GM19238 (cell line): ENCODE data around the gene PLAC8.
"Not testable (repeated sequence)": the region's sequence is repeated elsewhere in the genome, so short reads cannot be mapped to it uniquely, and the experiment has no call there.

Source experiments
- DNase-seq: peaks from one replicate; pipeline ENCODE4 v3.0.0; 2011; ENCODE audit warnings: low spot score; ENCODE audit not compliant: insufficient read length

The PLAC8 gene

DNA sequence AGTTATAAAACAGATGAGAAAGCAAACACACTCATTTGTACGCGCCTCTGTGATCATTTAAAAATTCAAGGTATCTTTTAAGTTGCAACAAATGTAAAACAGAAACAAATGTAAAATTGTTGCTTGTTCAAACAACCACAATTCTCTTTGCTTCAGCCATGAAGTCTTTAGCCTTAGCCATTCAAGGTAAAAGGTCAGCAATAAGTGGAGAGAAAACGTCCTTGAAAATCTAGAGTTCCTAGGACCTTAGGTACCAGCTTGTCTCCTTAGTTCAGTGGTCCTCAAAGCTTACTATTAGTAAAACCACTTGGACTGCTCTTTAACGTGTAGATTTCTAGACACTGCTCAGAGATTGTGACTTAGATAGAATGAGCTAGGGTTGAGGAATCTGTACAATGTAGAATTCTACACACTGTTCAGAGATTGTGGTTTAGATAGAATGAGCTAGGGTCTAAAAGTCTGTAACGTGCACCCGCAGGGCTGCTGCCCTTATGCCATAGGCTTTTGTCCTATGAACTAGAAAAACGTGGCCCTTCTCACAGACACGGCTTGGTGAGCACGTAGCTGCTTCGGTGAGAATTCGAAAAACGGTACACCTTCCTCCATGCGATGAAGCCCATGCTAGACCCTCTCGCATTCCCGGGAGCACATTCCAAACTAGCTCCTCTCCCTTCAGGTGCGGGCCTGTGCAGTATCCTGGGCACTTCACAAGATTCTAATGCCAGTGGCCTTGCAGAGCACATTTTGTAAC is 1.7 kb downstream of the PLAC8 start:
- no peak for DNase-seq

DNA sequence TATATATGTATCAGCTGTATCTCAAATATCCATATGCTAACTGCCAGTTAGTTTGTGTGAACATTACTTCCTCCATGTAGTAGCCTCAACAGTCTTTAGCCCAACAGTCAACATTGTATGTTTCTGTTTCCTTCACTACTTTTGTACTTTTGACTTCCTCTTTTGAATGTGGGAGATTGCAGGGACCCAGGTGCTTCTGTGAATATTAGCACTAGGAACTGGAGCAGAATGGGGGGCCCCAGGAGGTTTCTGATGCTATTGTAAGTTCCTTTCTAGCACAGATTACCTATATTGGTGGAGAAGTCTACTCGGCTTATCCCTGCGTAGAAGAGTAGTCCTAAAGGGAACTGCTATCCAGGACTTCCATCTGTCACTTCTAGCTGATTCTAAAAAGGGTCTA is 2.3 kb downstream of the PLAC8 start:
- DNase-seq, result no peak

DNA sequence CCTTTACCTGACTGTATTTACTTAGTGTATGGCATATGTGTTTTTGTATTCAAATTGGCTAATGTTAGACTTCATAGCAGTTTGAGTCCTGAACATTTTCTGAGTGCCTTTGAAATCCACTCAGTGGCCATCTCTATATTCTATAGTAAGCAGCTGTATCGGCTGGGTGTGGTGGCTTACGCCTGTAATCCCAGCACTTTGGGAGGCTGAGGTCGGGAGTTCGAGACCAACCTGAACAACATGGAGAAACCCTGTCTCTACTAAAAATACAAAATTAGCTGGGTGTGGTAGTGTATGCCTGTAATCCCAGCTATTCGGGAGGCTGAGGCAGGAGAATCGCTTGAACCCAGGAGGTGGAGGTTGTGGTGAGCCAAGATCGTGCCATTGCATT is 2.8 kb downstream of the PLAC8 start:
- not testable (repeated sequence) for DNase-seq

DNA sequence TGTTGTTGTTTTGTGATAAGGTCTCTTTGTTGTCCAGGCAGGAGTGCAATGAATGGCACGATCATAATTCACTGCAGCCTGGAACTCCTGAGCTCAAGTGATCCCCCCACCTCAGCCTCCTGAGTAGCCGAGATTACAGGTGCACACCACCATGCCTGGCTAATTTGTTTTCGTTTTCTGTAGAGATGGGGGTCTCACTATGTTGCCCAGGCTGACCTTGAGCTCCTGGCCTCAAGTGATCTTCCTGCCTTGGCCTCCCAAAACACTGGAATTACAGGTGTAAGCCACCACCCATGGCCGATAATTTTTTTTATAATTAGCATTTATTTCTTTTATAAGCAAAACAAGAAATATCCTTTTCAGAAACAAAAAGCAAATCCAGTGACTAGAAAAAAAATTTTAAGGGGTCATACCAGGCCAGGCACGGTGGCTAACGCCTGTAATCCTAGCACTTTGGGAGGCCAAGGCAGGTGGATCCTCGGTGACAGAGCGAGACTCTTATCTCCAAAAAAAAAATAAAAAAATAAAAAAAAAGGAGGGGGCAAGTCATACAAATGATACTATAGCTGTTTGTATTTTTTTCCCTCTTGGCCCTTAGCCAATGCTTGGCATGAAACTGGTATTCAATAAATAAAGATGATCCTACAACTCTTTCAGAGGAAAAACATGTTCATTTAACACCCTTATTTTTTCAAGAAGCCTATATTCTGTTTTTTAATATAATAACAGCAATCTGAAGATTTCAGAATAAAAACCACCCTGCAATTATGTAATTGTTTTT is 3.4 kb downstream of the PLAC8 start:
- no peak for DNase-seq

DNA sequence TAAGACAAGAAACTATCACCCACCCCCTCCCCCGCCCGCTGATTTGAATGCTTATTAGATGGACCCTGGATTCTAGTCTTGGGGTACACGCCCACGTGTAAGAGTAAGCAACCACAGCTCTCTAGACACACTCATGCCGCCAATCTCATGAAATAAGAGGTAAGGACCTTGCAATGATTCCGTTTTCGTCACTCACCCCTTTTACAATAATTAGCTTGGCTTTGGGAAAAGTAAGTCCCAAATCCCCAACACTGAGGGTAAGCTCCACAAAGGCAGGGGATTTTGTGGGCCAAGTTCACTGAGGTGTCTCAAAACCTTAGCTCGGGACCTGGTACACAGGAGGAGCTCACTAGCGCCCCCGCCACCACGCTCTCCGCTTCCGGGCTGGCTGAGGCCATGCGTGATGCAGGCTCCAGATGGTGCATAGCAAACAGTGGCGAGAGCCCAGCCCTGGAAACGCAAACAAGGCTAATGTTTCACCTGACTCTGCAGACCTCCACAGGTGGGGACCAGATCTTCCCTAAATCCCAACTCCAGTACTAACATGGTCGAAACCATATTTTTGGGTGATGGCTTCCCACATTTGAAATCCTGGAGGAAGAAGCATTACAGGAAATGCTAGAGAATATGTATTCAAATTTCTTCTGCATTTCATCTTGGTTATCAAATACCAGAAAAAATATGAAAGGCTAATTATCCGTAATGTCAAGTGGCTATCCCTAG is 4.1 kb downstream of the PLAC8 start:
- peak; percentile 55 for DNase-seq

DNA sequence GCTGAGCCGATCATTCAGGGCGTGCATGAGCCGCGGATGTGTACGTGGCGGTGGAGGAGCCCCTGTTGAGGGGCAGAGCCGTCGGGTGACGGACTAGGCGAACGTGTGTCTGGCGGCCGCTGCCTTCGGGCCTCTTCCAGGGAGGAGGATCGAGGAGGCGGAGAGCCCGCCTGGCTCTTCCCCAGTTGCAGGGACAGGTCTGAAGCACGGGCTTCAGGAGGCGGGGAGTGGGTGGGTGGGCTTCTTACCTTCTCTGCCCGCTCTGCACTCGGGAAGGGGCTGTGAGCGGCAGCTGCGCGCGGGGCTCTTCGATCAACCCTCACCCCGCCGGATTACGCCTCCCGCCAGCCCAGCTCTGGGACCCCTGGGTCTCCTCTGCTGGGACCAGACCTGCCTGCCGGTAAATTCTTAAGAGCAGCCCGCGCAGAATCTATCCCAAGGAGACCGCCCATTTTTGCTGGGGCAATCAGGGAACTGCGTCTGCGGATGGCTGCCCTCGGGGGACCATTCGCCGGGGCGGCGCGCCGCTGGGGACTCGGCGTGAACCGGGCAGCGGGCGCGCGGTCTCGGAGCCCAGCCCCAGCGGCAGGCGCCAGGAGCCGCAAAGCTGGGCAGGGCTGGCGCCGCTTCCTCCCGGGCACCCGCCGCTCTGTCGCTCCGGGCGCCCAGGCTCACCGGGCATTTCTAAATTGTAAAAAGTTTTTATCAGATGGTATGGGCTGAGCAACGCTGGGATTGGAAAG is 4.9 kb downstream of the PLAC8 start:
- no peak for DNase-seq

DNA sequence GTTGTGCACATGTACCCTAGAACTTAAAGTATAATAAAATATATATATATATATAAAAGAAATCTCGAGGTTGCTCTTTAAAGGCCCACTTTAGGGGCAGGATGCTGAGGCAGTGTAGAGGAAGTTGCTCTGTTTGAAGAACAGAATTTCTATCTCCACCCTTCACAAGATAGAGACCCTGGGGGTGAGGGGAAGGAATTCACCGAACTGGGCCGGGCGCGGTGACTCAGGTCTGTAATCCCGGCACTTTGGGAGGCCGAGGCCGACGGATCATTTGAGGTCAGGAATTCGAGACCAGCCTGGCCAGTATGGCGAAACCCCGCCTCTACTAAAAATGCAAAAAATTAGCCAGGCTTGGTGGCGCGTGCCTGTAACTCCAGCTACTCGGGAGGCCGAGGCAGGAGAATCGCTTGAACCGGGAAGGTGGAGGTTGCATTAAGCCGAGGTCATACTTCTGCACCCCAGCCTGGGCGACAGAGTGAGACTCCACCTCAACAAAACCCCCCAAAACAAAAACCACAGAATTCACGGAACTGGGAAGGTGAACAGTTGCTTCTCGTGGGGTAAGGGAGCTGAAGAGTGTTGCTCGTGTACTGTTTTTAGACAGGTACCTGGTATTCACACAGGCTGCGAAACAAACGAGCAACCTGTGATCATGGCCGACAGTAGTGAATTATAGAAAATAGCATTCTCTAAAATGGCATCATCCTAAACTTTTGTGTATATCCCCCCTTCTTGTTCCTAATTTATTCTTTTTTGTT is 6.2 kb downstream of the PLAC8 start:
- DNase-seq, result no peak

DNA sequence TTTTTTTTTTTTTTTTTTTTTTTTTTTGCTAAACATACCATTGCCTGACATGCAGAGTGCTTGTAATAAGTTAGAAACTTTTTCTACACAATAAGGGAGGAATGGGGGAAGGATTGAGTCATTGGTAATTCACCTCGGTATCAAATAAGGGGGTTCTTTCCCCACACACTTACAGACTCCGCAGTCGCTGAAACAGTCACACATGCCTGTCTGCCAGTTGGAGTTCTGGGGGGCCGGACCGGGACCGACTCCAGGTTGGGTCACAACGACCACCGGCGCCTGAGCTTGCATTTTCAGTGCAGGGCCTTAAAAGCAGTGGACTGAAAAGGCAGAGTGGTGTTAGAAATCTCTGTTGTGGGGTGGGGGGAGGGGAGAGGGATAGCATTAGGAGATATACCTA is 6.9 kb downstream of the PLAC8 start:
- no peak for DNase-seq

DNA sequence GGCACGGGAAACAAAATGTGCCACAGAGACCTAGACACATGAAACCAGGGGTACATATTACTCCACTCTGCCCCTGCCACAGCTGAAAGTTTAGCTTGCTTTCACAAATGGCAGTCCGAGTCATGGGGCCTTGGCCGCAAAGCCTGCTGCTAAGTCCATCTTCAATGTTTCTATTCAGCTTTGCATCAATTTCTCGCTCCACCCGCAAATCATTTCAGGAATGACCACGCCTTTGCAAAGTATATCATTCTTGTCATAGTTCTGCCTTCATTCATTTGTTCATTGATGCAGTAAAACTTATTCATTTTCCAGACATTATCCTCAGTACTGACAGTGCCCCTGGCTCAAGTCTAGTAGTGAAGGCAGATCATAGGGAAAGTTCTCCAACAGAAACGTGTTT is 9.5 kb downstream of the PLAC8 start:
- no peak for DNase-seq

DNA sequence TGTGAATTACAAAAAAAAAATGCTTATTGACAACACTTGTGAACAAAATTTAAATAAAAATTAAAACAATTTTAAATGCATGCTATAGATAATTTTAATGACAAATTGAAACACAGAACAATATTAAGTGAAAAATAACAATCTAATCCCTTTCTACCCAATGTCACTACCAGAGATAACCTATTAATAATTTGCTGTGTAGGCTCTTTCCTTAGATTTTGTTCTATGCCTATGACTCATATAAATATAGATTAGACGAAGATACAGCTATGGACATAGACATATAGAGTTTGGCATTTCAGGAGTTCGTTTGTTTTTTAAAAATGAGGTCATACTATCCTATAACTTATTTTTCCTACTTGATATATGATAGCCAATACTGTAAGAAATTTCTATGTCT is 18.1 kb downstream of the PLAC8 start:
- no peak for DNase-seq

DNA sequence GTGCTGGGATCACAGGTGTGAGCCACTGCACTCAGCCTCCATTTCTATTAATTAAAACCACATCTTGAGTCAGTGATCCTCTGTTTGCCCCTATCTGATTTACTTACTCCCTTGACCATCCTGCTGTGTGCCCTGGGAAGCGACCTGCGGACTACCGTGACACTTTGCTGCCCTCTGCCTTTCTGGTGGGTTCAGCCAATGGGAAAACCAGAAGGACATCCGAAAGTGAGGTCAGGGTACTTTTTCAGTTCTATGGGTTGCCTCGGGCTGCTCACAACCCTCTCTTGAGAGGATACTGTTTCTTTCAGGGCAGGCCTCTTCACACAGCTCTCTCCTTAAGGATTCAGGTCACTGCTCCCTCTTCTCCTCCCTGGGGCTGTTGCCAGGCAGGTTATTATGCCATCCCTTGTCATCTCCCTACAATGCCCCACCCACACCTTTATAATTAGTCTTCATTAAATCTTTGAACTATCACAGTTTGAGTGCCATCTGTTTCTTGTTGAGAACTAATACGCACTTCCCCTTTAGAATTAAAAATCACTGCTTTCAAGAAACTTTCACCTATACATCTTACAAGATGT is 21.4 kb downstream of the PLAC8 start:
- DNase-seq, result no peak

DNA sequence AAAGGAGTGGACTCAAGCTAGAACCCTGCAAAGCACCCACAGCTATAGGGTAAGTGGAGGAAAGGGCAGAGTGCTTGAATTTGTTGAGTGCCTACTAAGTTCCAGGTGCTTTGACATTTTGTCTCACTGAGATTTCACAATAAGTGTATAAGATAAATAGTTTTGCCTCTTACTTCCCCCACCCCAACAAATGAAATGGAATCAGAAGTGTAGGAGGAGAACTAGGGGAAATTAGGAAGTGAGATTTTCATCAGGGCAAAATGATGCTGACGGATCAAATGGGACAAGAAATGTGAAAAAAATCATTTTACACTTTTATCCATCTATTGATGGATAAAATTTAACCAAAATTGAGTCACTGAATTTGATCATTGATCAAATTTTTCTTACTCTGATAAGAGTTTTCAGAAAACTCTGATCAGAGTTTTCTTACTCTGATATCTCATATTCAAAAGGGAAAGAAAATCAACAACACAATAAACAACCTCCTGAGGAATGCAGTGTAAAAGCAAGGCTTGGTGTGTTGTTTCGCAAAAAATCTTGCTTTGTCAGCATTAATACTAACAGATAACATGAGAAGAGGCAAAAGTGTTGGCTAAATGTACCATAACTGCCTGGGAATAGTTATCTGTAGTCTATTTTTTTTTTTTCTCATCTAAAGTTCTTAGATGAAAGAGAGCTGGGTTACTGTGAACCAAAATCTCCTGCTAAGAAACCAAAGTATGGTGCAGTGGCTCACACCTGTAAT is 24.9 kb downstream of the PLAC8 start:
- no peak for DNase-seq

DNA sequence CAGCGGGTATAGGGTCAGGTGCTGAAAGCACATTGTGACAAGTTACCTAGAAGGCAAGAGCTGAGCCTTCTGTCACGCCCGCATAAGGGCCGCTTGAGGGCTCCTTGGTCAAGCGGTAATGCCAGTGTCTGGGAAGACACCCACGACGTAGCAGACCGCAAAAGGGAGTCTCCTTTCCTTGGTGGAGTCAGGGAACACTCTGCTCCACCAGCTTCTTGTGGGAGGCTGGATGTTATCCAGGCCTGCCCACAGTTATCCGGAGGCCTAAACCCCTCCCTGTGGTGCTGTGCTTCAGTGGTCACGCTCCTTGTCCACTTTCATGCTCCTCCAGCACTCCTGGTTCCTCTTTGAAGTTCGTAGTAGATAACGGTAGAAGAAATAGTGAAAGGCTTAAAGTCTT is 29.6 kb downstream of the PLAC8 start:
- not testable (repeated sequence) for DNase-seq

DNA sequence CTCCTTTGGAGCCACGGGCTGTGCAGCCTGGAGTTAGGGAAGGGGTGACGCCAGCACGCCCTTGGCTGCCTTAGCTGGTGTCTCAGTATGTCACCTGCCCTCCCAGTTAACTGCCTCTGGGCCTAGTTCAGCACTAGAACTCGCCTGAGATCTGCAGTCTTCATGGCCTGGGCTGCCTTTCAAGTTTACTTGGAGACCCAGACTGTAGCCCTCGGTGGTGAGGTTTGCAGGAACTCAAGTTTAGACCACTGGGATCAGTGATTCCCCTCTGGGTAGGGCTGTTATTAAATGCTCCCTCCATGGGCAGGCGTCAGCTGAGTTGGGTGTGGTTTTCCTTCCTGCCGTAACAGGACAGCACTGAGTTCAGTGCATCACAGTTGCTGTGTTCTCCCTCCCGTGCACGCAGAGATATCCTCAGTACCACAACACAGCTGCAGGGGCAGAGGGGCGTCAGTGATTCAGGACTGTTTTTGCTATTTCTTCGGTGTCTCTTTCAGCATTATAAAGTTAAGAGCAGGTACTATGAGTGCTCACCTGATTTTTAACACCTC is 30.5 kb downstream of the PLAC8 start:
- DNase-seq, result no peak

DNA sequence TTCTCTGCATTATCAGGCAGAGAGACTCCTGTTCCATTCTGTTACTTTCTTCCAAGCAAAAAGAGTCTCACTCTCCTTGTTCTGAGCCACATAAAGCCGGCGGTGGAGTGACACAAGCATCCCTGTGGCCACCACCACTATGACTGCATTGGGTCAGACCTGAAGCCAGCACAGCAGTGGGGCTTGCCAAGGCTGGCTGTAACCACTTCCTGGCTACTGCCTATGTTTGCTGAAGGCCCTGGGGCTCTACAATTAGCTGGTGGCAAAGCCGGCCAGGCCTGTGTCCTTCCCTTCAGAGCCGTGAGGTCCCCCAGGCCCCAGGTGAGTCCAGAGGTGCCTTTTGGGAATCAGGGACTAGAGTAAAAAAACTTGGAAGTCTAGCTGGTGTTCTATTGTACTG is 31.8 kb downstream of the PLAC8 start:
- no peak for DNase-seq

DNA sequence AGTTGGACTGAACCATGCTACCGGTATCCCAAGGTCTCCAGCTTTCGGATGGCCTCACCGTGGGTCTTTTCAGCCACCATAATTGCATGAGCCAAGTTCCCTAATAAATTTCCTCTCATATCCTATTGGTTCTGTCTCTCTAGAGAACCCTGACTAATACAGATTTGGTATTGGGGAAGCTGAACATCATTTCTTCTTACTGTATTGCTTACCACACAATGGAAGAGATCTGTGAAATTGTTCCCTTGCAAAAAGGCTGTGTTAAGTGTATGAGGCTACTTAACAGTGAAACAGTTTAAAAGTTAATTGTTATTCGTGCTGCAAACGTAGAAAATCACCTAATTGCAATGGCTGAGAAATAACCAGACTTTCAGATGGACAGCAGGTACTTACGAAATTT is 34.0 kb downstream of the PLAC8 start:
- DNase-seq, result no peak

DNA sequence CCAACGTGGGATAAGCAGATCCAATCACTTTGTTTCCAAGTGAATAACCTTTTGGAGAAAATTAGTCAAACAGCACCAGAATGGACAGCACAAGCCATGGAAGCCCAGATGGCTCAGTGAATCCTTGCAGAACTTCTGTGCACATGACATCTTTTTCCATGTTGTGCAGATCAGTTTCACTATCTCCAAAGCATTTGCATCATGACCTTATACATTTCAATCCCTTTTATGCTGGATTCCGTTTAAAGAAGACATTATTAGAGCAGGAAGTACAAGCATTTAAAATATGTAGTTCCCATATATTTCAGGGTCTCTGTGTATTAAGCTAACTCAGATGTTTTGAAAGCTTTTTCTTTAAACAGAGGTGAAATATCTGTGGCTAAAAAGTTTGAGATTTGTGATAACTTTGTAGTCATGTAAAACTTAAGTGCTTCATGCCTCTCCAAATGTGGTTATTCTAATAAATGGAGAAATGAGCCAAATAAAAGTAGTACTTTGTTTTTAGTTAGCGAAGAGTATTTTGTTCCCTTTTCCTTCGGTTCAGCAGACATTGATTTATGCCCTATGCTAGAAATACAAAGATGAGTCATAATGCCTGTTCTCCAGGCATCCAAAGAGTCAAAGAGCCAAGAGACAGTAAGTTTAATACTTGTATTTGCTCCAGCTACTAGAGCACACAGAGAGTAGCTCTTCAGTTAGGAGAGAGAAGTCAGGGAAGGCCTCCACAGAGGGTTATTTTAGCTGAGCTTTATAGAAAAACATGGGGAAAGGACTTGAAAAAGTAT is 39.0 kb downstream of the PLAC8 start:
- no peak for DNase-seq

DNA sequence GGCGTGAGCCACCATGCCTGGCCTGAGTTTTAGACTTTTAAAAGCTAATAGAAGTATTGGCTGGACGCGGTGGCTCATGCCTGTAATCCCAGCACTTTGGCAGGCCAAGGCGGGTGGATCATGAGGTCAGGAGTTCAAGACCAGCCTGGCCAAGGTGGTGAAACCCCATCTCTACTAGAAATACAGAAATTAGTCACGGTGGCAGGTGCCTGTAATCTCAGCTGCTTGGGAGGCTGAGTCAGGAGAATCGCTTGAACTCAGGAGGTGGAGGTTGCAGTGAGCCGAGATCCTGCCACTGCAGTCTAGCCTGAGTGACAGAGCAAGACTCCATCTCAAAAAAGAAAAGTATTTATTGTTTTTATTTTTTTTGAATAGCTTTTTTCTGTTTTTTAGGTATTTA is 39.7 kb downstream of the PLAC8 start:
- not testable (repeated sequence) for DNase-seq
